HCT116 (cell line): ENCODE results near the gene ABHD14A. TPM values are rescaled to one million over a fixed set of nuclear protein-coding genes. Genes with fewer than 3 reads are reported as not detected.

Experiments used
- ATAC-seq: fragments of 200-7000 bp; cut with Tn5 transposase; 2 replicates; pipeline ENCODE4 v1.9.1; 2020; ENCODE audit warnings: mild to moderate bottlenecking, moderate library complexity
- Bru-seq: library from RNA; stranded (reverse); fragments of 400-500 nt; gene quantifications from one replicate; lab custom pipeline; 2021; lab: Mats Ljungman, UMichigan
- BruChase-seq, 2 experiments: library from RNA; stranded (reverse); fragments of 400-500 nt; gene quantifications; one replicate each; lab custom pipeline; 2021; lab: Mats Ljungman, UMichigan
- BruUV-seq: library from RNA; stranded (reverse); fragments of 400-500 nt; replicated peaks from 2 replicates; lab custom pipeline; 2021; lab: Mats Ljungman, UMichigan
- CTCF ChIA-PET: fragments of 300-600 bp; sonication (Branson Sonifier 250); formaldehyde crosslinking; loops from one replicate; lab custom pipeline; 2021; ENCODE audit warnings: antibody characterized with exemption; lab: Charles Lee
- POLR2A ChIA-PET: fragments of 300-600, 350-600 bp; sonication (Branson Sonifier 250); formaldehyde crosslinking; loops from one replicate; lab custom pipeline; 2021; ENCODE audit warnings: antibody characterized with exemption; lab: Charles Lee
- RAD21 ChIA-PET, 2 experiments: fragments of 300-600 bp; sonication (Branson Sonifier 250); formaldehyde crosslinking; loops; one replicate each; lab custom pipeline; 2023; ENCODE audit warnings: low total read pairs in 2 of 2; ENCODE audit not compliant: uncharacterized antibody in 2 of 2, unreplicated experiment in 2 of 2, low non-redundant PET in 1 of 2; lab: Charles Lee
- DNase-seq: peaks from one replicate; pipeline ENCODE4 v3.0.0-alpha.2; 2010; ENCODE audit warnings: low read depth, low spot score
- H2AFZ ChIP-seq: fragments of 200-600 bp; shearing (Covaris generic), sonication (generic); 2 replicates; pipeline ENCODE4 v1.6.1; 2017; ENCODE audit warnings: low read depth, mixed run types, mixed read lengths, antibody characterized with exemption, low read length; ENCODE audit not compliant: poor library complexity, severe bottlenecking
- H3K27ac ChIP-seq: 2 replicates; pipeline ENCODE4 v1.5.1; 2012; ENCODE audit warnings: low read depth, low read length
- H3K27me3 ChIP-seq: fragments of 200-600 bp; sonication (generic); 2 replicates; pipeline ENCODE4 v1.6.1; 2016; ENCODE audit warnings: mixed run types, low read length, mixed read lengths; ENCODE audit not compliant: insufficient read depth
- H3K36me3 ChIP-seq, 2 experiments: fragments of 200-500 bp in 1 of 2; fragments of 200-600 bp in 1 of 2; sonication (Bioruptor generic) in 1 of 2; sonication (generic) in 1 of 2; 2 replicates each; pipeline versions ENCODE4 v1.5.1 to v1.6.1; 2014 to 2016; ENCODE audit warnings: low read length in 2 of 2, inconsistent platforms in 1 of 2, mixed read lengths in 1 of 2, mixed run types in 1 of 2; ENCODE audit not compliant: insufficient read depth in 2 of 2, control insufficient read depth in 1 of 2
- H3K4me1 ChIP-seq, 2 experiments: fragments of 200-600 bp in 1 of 2; sonication (generic) in 1 of 2; 2 replicates each; pipeline versions ENCODE4 v1.5.1 to v1.6.1; 2012 to 2017; ENCODE audit warnings: low read length in 2 of 2, inconsistent platforms in 1 of 2, mild to moderate bottlenecking in 1 of 2, mixed read lengths in 1 of 2, mixed run types in 1 of 2, moderate library complexity in 1 of 2; ENCODE audit not compliant: insufficient read depth in 2 of 2, control insufficient read depth in 1 of 2
- H3K4me2 ChIP-seq: fragments of 200-600 bp; sonication (generic); 2 replicates; pipeline ENCODE4 v1.6.1; 2017; ENCODE audit warnings: mixed run types, low read length, mixed read lengths
- H3K4me3 ChIP-seq, 2 experiments: fragments of 200-600 bp in 1 of 2; sonication (generic) in 1 of 2; replicated peaks in 1 of 2; 2 replicates each; pipeline ENCODE4 v1.5.1; 2011 to 2016; ENCODE audit warnings: low read length in 2 of 2, control low read depth in 1 of 2, low read depth in 1 of 2, mild to moderate bottlenecking in 1 of 2, mixed read lengths in 1 of 2, mixed run types in 1 of 2
- H3K79me2 ChIP-seq: fragments of 200-600 bp; sonication (generic); 2 replicates; pipeline ENCODE4 v1.6.1; 2017; ENCODE audit warnings: mild to moderate bottlenecking, mixed run types, low read length, moderate library complexity, mixed read lengths; ENCODE audit not compliant: insufficient read depth
- H3K9ac ChIP-seq: fragments of 200-600 bp; sonication (generic); 2 replicates; pipeline ENCODE4 v1.6.1; 2016; ENCODE audit warnings: low read length, mixed read lengths
- H3K9me2 ChIP-seq: fragments of 200-600 bp; sonication (generic), shearing (Covaris generic); 2 replicates; pipeline ENCODE4 v1.6.1; 2017; ENCODE audit warnings: mixed run types, mild to moderate bottlenecking, moderate library complexity; ENCODE audit not compliant: insufficient read depth
- H3K9me3 ChIP-seq, 2 experiments: fragments of 200-500 bp in 1 of 2; fragments of 200-600 bp in 1 of 2; sonication (Bioruptor generic) in 1 of 2; sonication (generic) in 1 of 2; 2 replicates each; pipeline ENCODE4 v1.6.1; 2014 to 2017; ENCODE audit warnings: low read length in 2 of 2, mixed read lengths in 2 of 2, inconsistent platforms in 1 of 2, low read depth in 1 of 2, mild to moderate bottlenecking in 1 of 2, mixed run types in 1 of 2, moderate library complexity in 1 of 2; ENCODE audit not compliant: control insufficient read depth in 1 of 2, insufficient read depth in 1 of 2
- H4K20me1 ChIP-seq: fragments of 200-600 bp; sonication (generic), shearing (Covaris generic); 2 replicates; pipeline ENCODE4 v1.6.1; 2017; ENCODE audit warnings: mixed run types, mild to moderate bottlenecking, moderate library complexity; ENCODE audit not compliant: insufficient read depth
- ELF1 ChIP-seq: IDR thresholded peaks from 2 replicates; pipeline ENCODE4 v1.6.1; 2012; ENCODE audit warnings: low read depth, borderline replicate concordance
- JUND ChIP-seq: IDR thresholded peaks from 2 replicates; pipeline ENCODE4 v1.6.1; 2012
- POLR2A ChIP-seq: IDR thresholded peaks from 2 replicates; pipeline ENCODE4 v1.7.0; 2011; ENCODE audit warnings: borderline replicate concordance; ENCODE audit not compliant: insufficient read depth, insufficient read length; ENCODE audit errors: extremely low read depth
- POLR2AphosphoS5 ChIP-seq: IDR thresholded peaks from 2 replicates; pipeline ENCODE4 v1.6.1; 2011; ENCODE audit warnings: mild to moderate bottlenecking, low read depth, low read length, moderate library complexity
- SRF ChIP-seq: IDR thresholded peaks from 2 replicates; pipeline ENCODE4 v1.6.1; 2012; ENCODE audit warnings: low read depth
- YY1 ChIP-seq: IDR thresholded peaks from 2 replicates; pipeline ENCODE4 v1.6.1; 2011; ENCODE audit warnings: low read length, low read depth, moderate library complexity, mild to moderate bottlenecking; ENCODE audit not compliant: insufficient replicate concordance; ENCODE audit errors: extremely low read depth
- ZFX ChIP-seq: fragments of 450-650 bp; IDR thresholded peaks from 2 replicates; pipeline ENCODE4 v1.6.1; 2017
- ZNF274 ChIP-seq: fragments of 200-500 bp; sonication (Bioruptor generic); IDR thresholded peaks from 2 replicates; pipeline ENCODE4 v1.6.1; 2014; ENCODE audit warnings: mild to moderate bottlenecking, low read depth, low read length, inconsistent platforms
- intact Hi-C: fragments of 100-400 bp; cut with micrococcal nuclease; formaldehyde crosslinking; loops from 2 replicates; pipeline ENCODE4 v1.10.0; 2022
- long read RNA-seq: library from polyadenylated mRNA; unstranded; transcript quantifications from one replicate; pipeline ENCODE4 v2.0.0, GENCODE V29; 2021; ENCODE audit not compliant: unreplicated experiment
- polyA plus RNA-seq: library from polyadenylated mRNA; unstranded; fragments of >200 nt; gene quantifications from 2 replicates; pipeline ENCODE4 v1.2.1, GENCODE V29; 2012; ENCODE audit warnings: missing spikeins
- total RNA-seq: library from RNA; stranded (reverse); gene quantifications from one replicate; pipeline ENCODE4 v1.2.1, GENCODE V29; 2021; ENCODE audit not compliant: unreplicated experiment

ABHD14A gene
- 11.6 TPM for total RNA-seq
- polyA plus RNA-seq, result 19.8 and 22.1 TPM in 2 replicates
- Bru-seq, nascent RNA, result percentile 41 among the genes with signal in this experiment
- BruChase-seq, experiment 1, labeled RNA remaining after a 6-hour chase, result percentile 59 among the genes with signal in this experiment
- BruChase-seq, experiment 2, labeled RNA remaining after a 2-hour chase, result percentile 56 among the genes with signal in this experiment
- long read RNA-seq, partial matches to known transcripts, result 0 of 8 reads
- long read RNA-seq, other reads (novel, unspliced or antisense), result 5 of 8 reads

DNA sequence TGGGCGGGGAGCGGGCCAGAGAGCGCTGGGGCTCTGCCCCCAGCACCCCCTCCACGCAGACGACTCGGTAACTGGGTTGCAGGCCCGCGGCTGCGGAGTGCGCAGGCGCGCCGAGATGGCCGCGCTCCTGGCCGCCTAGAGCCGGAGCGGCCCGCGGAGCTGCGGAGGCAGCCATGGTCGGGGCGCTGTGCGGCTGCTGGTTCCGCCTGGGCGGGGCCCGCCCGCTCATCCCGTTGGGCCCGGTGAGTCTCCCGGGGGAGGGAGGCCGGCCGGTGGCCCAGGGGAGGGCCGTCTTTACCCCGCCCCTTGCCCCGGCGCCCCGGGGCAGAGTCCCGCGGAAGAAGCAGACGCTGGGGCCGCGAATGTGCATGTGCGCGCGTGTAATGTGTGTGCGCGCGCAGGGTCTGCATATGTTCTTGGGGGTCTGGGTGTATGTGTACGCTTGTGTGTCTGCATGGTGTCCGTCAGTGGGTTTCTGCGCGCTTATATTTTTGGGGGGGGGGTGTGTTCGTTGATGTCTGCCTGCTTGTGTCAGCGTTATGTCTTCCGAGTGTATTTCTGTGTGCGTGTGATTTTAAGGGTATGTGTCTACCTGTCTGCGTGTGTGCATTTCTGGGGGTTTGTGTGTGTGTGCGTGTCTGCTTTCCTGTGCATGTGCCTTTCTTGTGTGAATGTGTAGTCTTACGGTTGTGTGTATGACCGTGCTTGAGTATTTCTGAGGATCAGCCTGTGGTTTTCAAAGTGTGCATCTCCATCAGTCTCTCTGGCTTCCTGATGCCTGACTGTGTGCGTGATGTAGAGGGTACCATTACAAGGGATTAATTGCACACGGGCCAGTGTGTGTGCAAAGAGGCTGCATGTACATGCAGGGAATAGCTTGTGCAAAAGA is at the start of gene ABHD14A:
Gene ABHD14A, plus strand, starts transcription at position 102 of the 889 bp plus-strand sequence. Its CDS starts 72 bp downstream, at position 174.
- 0 out of 2 replicates have a peak, but pooled peaks cover 4% of the 10 kb centered on the region for H4K20me1 ChIP-seq
- H3K27me3 ChIP-seq, result no peaks in the 10 kb centered on the region
- peak within 1 kb of the TSS; percentile 97 for H3K27ac ChIP-seq
- RAD21 ChIA-PET, result interaction anchor here in 1 of 2 experiments (0.9 kb wide), 1 partner anchor 32 kb away, joined by 4 read pairs; no protein-coding TSS in a partner anchor
- no TSS peak for BruUV-seq
- CTCF ChIA-PET, result interaction anchor here (0.6 to 4.8 kb wide), 5 partner anchors 8 to 33 kb away, joined by 3 to 47 read pairs (median 6); partner anchors contain the start of genes ACY1, PARP3 and RRP9
- H3K79me2 ChIP-seq, result peaks cover 33% of the 10 kb centered on the region
- peak; percentile 70 for ATAC-seq
- no peaks in the 10 kb centered on the region for H3K9me2 ChIP-seq
- H3K4me3 ChIP-seq, result peak within 1 kb of the TSS; percentile 93 to 99
- no peak for TF ChIP-seq ZNF274
- peak; percentile 49; the same call in 1 of the 2 replicates for TF ChIP-seq ZFX
- TF ChIP-seq POLR2AphosphoS5, result peak; percentile 84
- no peak for TF ChIP-seq JUND
- TF ChIP-seq SRF, result no peak
- peak; percentile 61 for TF ChIP-seq POLR2A
- TF ChIP-seq YY1, result peak; percentile 86
- TF ChIP-seq ELF1, result no peak
- peak within 1 kb of the TSS; percentile 87 for H2AFZ ChIP-seq
- peak within 1 kb of the TSS; percentile 100 for H3K9ac ChIP-seq
- H3K9me3 ChIP-seq, result no peaks in the 10 kb centered on the region
- POLR2A ChIA-PET, result interaction anchor here (1.4 to 3.3 kb wide), 2 partner anchors 8 to 32 kb away, joined by 4 to 20 read pairs; partner anchors contain the start of gene ACY1
- H3K4me1 ChIP-seq, result peaks cover 17 to 45% of the 10 kb centered on the region in 2 experiments
- DNase-seq, result no peak
- H3K36me3 ChIP-seq, result peaks cover 3 to 16% of the 10 kb centered on the region in 2 experiments; a peak in 2 of 4 replicates
- H3K4me2 ChIP-seq, result peak within 1 kb of the TSS; percentile 91
- intact Hi-C loops, result loop anchor here (1.0 kb wide), 1 partner anchor 33 kb away; the partner anchor contains the start of gene PARP3
